ENCODE results near the gene CEP290. TPM values are rescaled to one million over a fixed set of nuclear protein-coding genes. Genes with fewer than 3 reads are reported as not detected.
A peak's percentile ranks its signal among the peaks of the same experiment; 100 is the strongest.

Gene CEP290
- total RNA-seq, 1 experiment from 2014 or later, result 9.6 TPM

DNA sequence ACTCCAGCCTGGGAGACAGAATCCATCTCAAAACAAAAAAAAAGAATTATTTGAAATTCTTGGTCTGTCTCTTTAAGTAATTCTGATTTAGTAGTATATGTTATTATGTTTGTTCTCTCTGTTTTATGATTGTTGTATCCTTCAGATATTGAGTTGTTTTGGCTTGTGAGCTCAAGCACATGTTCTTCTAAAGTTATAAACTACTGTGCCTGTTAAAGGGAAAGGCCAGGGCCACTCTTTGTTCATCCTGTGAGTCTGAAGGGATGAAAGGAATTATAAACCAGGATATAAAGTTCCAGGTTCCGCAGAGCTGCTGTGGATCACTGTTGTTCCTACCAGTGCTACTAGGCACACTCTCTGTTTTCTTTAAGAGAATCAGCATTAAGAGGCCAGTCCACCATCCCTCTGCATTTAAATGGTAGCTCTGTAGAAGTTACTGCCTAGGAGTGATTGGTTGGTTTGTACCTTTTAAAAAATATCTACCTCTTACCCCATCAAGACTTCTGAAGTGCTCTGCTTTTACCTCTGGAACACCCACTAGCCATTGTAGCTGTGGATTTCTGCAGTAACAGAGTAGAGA, 14.3 kb upstream of the CEP290 start:
- CTCF ChIA-PET, result interaction anchor here (0.7 kb wide), 1 partner anchor 103 kb away, joined by 3 read pairs; no protein-coding TSS in a partner anchor
- H3K4me3 Mint-ChIP-seq, result no peak overlapping the region

More for the DNA sequence above, 14.3 kb upstream of the CEP290 start:
- TF ChIP-seq, protein P1, sequence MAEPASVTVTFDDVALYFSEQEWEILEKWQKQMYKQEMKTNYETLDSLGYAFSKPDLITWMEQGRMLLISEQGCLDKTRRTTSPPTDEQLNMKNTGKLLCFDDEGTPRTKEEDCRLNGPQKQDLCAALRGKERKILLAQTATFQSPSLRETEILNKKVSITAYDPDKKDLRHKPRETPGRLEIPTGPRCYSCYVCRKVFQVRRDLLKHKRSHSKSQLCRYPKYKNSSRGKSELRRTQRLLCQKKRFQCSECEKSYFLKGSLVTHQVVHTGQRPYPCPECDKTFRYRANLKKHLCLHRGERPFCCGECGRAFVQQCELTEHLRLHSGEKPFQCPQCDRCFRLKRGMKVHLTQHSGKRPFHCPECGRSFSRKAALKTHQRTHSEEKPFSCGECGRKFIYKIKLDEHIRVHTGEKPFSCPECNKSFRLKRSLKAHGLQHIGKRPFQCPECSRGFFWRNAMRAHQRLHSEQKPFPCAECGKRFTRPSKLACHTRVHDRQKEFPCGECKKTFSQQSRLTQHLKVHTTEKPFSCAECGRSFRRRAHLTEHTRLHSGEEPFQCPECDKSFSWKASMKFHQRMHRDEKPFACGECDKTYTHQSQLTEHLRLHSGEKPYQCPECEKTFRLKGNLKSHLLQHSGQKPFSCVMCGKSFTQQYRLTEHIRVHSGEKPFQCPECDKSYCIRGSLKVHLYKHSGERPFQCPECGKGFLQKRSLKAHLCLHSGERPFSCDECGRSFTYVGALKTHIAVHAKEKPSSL (CRISPR knock-in tag; conservative IDR thresholded peaks at IDR 0.05), result no peak
- no peak for TF ChIP-seq FOXP1 (CRISPR knock-in tag; IDR thresholded peaks at IDR 0.05; ENCODE audit: borderline replicate concordance)
- no peak for TF ChIP-seq ZNF317 (CRISPR knock-in tag; IDR thresholded peaks at IDR 0.05; ENCODE audit: borderline replicate concordance, low read depth)
- no peak for TF ChIP-seq PRRX2 (CRISPR knock-in tag; IDR thresholded peaks at IDR 0.05)
- TF ChIP-seq, protein P2, sequence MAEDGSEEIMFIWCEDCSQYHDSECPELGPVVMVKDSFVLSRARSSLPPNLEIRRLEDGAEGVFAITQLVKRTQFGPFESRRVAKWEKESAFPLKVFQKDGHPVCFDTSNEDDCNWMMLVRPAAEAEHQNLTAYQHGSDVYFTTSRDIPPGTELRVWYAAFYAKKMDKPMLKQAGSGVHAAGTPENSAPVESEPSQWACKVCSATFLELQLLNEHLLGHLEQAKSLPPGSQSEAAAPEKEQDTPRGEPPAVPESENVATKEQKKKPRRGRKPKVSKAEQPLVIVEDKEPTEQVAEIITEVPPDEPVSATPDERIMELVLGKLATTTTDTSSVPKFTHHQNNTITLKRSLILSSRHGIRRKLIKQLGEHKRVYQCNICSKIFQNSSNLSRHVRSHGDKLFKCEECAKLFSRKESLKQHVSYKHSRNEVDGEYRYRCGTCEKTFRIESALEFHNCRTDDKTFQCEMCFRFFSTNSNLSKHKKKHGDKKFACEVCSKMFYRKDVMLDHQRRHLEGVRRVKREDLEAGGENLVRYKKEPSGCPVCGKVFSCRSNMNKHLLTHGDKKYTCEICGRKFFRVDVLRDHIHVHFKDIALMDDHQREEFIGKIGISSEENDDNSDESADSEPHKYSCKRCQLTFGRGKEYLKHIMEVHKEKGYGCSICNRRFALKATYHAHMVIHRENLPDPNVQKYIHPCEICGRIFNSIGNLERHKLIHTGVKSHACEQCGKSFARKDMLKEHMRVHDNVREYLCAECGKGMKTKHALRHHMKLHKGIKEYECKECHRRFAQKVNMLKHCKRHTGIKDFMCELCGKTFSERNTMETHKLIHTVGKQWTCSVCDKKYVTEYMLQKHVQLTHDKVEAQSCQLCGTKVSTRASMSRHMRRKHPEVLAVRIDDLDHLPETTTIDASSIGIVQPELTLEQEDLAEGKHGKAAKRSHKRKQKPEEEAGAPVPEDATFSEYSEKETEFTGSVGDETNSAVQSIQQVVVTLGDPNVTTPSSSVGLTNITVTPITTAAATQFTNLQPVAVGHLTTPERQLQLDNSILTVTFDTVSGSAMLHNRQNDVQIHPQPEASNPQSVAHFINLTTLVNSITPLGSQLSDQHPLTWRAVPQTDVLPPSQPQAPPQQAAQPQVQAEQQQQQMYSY (CRISPR knock-in tag; IDR thresholded peaks at IDR 0.05), result no peak
- TF ChIP-seq, protein P3, sequence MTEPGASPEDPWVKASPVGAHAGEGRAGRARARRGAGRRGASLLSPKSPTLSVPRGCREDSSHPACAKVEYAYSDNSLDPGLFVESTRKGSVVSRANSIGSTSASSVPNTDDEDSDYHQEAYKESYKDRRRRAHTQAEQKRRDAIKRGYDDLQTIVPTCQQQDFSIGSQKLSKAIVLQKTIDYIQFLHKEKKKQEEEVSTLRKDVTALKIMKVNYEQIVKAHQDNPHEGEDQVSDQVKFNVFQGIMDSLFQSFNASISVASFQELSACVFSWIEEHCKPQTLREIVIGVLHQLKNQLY (CRISPR knock-in tag; IDR thresholded peaks at IDR 0.05), result no peak
- TF ChIP-seq, protein P4, sequence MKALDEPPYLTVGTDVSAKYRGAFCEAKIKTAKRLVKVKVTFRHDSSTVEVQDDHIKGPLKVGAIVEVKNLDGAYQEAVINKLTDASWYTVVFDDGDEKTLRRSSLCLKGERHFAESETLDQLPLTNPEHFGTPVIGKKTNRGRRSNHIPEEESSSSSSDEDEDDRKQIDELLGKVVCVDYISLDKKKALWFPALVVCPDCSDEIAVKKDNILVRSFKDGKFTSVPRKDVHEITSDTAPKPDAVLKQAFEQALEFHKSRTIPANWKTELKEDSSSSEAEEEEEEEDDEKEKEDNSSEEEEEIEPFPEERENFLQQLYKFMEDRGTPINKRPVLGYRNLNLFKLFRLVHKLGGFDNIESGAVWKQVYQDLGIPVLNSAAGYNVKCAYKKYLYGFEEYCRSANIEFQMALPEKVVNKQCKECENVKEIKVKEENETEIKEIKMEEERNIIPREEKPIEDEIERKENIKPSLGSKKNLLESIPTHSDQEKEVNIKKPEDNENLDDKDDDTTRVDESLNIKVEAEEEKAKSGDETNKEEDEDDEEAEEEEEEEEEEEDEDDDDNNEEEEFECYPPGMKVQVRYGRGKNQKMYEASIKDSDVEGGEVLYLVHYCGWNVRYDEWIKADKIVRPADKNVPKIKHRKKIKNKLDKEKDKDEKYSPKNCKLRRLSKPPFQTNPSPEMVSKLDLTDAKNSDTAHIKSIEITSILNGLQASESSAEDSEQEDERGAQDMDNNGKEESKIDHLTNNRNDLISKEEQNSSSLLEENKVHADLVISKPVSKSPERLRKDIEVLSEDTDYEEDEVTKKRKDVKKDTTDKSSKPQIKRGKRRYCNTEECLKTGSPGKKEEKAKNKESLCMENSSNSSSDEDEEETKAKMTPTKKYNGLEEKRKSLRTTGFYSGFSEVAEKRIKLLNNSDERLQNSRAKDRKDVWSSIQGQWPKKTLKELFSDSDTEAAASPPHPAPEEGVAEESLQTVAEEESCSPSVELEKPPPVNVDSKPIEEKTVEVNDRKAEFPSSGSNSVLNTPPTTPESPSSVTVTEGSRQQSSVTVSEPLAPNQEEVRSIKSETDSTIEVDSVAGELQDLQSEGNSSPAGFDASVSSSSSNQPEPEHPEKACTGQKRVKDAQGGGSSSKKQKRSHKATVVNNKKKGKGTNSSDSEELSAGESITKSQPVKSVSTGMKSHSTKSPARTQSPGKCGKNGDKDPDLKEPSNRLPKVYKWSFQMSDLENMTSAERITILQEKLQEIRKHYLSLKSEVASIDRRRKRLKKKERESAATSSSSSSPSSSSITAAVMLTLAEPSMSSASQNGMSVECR (CRISPR knock-in tag; IDR thresholded peaks at IDR 0.05; ENCODE audit: borderline replicate concordance), result no peak
- no peak for TF ChIP-seq NR1H2 (CRISPR knock-in tag; IDR thresholded peaks at IDR 0.05)
- no peak for TF ChIP-seq ZBTB21 (CRISPR knock-in tag; IDR thresholded peaks at IDR 0.05; ENCODE audit: borderline replicate concordance)
- TF ChIP-seq, protein P5, sequence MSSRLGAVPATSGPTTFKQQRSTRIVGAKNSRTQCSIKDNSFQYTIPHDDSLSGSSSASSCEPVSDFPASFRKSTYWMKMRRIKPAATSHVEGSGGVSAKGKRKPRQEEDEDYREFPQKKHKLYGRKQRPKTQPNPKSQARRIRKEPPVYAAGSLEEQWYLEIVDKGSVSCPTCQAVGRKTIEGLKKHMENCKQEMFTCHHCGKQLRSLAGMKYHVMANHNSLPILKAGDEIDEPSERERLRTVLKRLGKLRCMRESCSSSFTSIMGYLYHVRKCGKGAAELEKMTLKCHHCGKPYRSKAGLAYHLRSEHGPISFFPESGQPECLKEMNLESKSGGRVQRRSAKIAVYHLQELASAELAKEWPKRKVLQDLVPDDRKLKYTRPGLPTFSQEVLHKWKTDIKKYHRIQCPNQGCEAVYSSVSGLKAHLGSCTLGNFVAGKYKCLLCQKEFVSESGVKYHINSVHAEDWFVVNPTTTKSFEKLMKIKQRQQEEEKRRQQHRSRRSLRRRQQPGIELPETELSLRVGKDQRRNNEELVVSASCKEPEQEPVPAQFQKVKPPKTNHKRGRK (CRISPR knock-in tag; IDR thresholded peaks at IDR 0.05; ENCODE audit: borderline replicate concordance), result no peak
- TF ChIP-seq NR3C1 (CRISPR knock-in tag; conservative IDR thresholded peaks at IDR 0.05; ENCODE audit: low read depth), result no peak
- TF ChIP-seq, protein P6, sequence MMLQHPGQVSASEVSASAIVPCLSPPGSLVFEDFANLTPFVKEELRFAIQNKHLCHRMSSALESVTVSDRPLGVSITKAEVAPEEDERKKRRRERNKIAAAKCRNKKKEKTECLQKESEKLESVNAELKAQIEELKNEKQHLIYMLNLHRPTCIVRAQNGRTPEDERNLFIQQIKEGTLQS (CRISPR knock-in tag; conservative IDR thresholded peaks at IDR 0.05), result no peak
- TF ChIP-seq ATF1 (CRISPR knock-in tag; IDR thresholded peaks at IDR 0.05), result no peak
- TF ChIP-seq IRF2 (CRISPR knock-in tag; IDR thresholded peaks at IDR 0.05; ENCODE audit: borderline replicate concordance, low read depth), result no peak
- no peak for TF ChIP-seq TEAD4 (CRISPR knock-in tag; IDR thresholded peaks at IDR 0.05)
- TF ChIP-seq ZNF423 (CRISPR knock-in tag; IDR thresholded peaks at IDR 0.05), result no peak
- TF ChIP-seq ELF4 (CRISPR knock-in tag; IDR thresholded peaks at IDR 0.05; ENCODE audit: low read depth), result no peak
- TF ChIP-seq CBFB (CRISPR knock-in tag; IDR thresholded peaks at IDR 0.05; ENCODE audit: low read depth), result no peak
- no peak for TF ChIP-seq NFATC4 (CRISPR knock-in tag; IDR thresholded peaks at IDR 0.05)
- no peak for DNase-seq (ENCODE audit: low spot score)
- Mint-ChIP-seq H3K36me3 (no peaks in the 10 kb centered on the region), H3K27me3 (ENCODE audit: low read depth) (no peaks in the 10 kb centered on the region), H3K4me1 (peaks cover 41% of the 10 kb centered on the region), H3K27ac (peak overlapping the region; percentile 46), H3K9me3 (no peaks in the 10 kb centered on the region)
- ATAC-seq, result peak; percentile 61
- POLR2A ChIA-PET, result no interaction called here

Data from WTC11 (cell line).